HG03025 (cell line): Measurements from ENCODE around the gene MUS81.
"Not testable (repeated sequence)": the region's sequence is repeated elsewhere in the genome, so short reads cannot be mapped to it uniquely, and the experiment has no call there.

Source experiments
- ATAC-seq: cut with Tn5 transposase; IDR thresholded peaks from one replicate; pipeline ENCODE4 v1.9.1; 2021; ENCODE audit warnings: mild to moderate bottlenecking, moderate library complexity; ENCODE audit not compliant: unreplicated experiment, low FRiP score

MUS81 gene

GRCh38 chr11:65844231-65844872 lies 15.9 kb upstream of the MUS81 start:
- no peak for ATAC-seq

GRCh38 chr11:65847746-65848145 lies 12.5 kb upstream of the MUS81 start:
- no peak for ATAC-seq

GRCh38 chr11:65848693-65849092 lies 11.5 kb upstream of the MUS81 start:
- not testable (repeated sequence) for ATAC-seq

- no peak for ATAC-seq
Measured at GRCh38 chr11:65849366-65849765, 10.9 kb upstream of the MUS81 start.

DNA sequence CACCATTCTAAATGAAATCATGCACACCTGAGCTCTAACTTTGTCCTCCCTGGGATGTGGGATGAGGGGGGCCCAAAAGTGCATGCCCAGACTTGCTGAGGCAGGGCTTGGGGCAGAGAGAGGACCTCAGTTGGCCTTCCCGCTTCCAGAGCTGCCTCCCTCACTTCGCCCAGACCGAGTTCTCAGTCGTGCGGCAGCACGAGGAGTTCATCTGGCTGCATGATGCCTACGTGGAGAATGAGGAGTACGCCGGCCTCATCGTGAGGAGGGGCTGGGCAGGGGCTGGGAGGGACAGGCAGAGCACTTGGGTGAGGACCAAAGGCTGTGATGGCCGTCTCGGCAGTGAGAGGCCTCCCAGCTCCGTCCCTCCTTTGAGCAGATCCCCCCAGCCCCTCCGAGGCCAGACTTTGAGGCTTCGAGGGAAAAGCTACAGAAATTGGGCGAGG lies 10.4 kb upstream of the MUS81 start:
- no peak for ATAC-seq

DNA sequence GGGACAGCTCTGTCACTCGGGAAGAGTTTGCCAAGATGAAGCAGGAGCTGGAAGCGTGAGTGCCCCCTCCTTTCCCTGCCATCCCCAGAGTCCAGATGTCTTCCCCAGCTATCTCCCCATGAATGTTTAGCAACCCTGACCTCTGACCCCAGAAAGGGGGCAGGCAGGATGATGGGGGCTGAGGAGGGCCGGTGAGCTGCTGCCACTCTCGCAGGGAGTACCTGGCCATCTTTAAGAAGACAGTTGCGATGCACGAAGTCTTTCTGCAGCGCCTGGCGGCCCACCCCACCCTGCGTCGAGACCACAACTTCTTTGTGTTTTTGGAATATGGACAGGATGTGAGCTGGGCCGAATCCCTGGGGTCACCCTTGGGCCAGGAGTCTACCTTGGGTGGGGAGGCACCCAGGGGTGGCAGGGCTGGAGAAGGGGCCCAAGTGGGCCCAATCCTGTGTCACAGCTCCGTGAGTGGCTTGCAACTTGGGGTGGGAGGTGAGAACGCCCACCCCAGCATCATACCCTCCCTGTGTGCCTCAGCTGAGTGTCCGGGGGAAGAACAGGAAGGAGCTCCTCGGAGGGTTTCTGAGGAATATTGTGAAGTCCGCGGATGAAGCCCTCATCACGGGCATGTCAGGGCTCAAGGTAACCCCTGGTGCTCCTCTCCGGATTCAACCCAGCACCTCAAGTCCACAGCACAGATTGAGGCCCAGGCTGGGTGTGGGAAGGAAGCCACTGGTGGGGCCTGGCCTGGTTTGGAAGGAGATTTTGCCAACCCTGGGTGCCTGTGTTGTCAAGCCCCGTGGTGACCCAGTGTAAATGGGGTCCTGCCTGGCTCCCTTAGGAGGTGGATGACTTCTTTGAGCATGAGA lies 9.8 kb upstream of the MUS81 start:
- ATAC-seq, result no peak

GRCh38 chr11:65851083-65851579 lies 9.1 kb upstream of the MUS81 start:
- no peak for ATAC-seq

- no peak for ATAC-seq
Measured at GRCh38 chr11:65851811-65852507, 8.3 kb upstream of the MUS81 start.

DNA sequence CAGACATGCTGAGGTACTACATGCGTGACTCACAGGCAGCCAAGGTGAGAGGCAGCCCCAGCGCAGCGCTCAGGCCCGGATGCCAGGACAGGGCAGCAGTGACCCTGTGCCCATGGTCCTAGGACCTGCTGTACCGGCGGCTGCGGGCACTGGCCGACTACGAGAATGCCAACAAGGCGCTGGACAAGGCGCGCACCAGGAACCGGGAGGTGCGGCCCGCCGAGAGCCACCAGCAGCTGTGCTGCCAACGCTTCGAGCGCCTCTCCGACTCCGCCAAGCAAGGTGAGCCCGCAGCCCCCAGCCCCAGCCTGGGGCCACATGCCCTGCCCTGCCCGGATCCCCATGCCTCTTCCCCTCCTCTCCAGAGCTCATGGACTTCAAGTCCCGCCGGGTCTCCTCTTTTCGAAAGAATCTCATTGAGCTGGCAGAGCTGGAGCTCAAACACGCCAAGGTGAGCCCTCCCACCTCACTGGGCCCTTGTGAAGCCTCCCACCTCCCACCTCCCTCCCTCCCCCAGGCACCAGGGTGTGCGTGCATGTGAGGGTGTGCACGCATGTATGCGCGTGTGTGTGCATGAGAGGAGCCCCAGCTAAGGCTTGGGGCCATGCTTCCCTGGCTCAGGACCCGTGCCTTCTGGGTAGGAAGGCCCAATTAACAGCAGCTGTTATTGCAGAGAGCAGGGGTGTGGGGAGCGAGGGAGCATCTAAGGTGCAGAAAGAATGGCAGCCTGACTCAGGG lies 7.6 kb upstream of the MUS81 start:
- ATAC-seq, result no peak

- ATAC-seq, result no peak
Measured at GRCh38 chr11:65853246-65853979, 6.8 kb upstream of the MUS81 start.

DNA sequence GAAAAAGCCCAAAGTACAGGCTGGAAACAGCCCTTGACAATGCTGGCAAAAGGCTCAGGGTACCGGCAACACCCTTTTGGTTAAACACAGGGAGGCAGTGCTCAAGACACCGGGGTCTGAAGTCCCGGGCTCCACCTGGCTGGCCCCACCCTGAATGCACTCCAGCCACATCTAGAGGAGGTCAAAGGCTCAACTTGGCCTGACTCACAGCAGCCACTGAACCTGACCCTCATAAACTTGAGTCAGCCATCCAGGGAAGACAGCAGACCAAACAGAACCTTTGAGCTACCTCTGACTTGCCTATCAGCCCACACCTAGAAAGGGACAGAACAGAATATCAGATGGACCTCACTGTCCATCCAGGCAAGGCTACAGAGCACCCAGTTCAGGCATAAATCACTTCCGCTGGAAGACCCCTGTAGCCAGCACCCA lies 6.1 kb upstream of the MUS81 start:
- no peak for ATAC-seq

- no peak for ATAC-seq
Measured at GRCh38 chr11:65854852-65855837, 5.1 kb upstream of the MUS81 start.

GRCh38 chr11:65855927-65856363 lies 4.3 kb upstream of the MUS81 start:
- no peak for ATAC-seq

GRCh38 chr11:65856689-65857499 lies 3.3 kb upstream of the MUS81 start:
- peak; percentile 30 for ATAC-seq

- peak; percentile 1 for ATAC-seq
Measured at GRCh38 chr11:65857500-65857852, 2.8 kb upstream of the MUS81 start.

GRCh38 chr11:65857853-65858680 lies 2.2 kb upstream of the MUS81 start, which contains the start of gene CFL1:
Gene CFL1 (minus strand): TSS chr11:65858180. CDS start chr11:65858099, 81 bp downstream.
- ATAC-seq, result peak; percentile 44

DNA sequence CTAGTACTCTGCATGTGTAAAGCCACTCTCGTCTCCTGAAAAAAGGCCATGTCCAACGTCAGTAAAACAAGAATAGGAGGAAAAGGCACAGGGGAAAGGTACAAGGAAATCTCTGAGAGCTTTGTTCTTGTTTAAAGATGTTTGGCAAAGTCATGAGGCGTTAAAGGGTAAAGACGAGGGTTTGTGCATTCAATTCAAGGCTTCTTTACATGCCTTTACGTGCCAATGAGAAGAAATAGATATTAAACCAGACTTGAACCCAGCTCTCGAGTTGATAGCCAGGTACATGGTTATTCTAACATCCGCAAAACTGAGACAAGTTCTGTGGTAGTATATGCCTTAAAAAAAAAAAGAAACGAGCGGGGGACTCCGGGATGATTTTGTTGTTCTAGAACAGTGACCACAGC lies 1.5 kb upstream of the MUS81 start:
- no peak for ATAC-seq
